Endothelial cell (in vitro differentiated cells): ENCODE results near the gene PGM2. TPM values are rescaled to one million over a fixed set of nuclear protein-coding genes. Genes with fewer than 3 reads are reported as not detected.

Source experiments
- DNase-seq: peaks from one replicate; pipeline ENCODE4 v3.0.0; 2021; ENCODE audit warnings: low spot score
- H3K27ac Mint-ChIP-seq: one replicate; pipeline ENCODE4 v1.8.0; 2021; ENCODE audit warnings: mixed read lengths, inconsistent platforms; ENCODE audit not compliant: unreplicated experiment
- H3K27me3 Mint-ChIP-seq: one replicate; pipeline ENCODE4 v1.8.0; 2021; ENCODE audit warnings: mild to moderate bottlenecking, moderate library complexity, mixed read lengths, inconsistent platforms; ENCODE audit not compliant: unreplicated experiment
- H3K36me3 Mint-ChIP-seq: one replicate; pipeline ENCODE4 v1.8.0; 2021; ENCODE audit warnings: mild to moderate bottlenecking, low read depth, mixed read lengths, inconsistent platforms; ENCODE audit not compliant: unreplicated experiment
- H3K4me1 Mint-ChIP-seq: one replicate; pipeline ENCODE4 v1.8.0; 2021; ENCODE audit warnings: mild to moderate bottlenecking, mixed read lengths, inconsistent platforms; ENCODE audit not compliant: unreplicated experiment
- H3K4me3 Mint-ChIP-seq: one replicate; pipeline ENCODE4 v1.8.0; 2021; ENCODE audit warnings: mild to moderate bottlenecking, mixed read lengths, inconsistent platforms; ENCODE audit not compliant: unreplicated experiment
- H3K9me3 Mint-ChIP-seq: one replicate; pipeline ENCODE4 v1.8.0; 2021; ENCODE audit warnings: mixed read lengths, inconsistent platforms; ENCODE audit not compliant: unreplicated experiment
- total RNA-seq: library from RNA; stranded (reverse); fragmentation: NEBNext Ultra II Directional; extraction: Animal tissue kit (Norgen Biotek cat#: 25700); gene quantifications from one replicate; pipeline ENCODE4 v1.2.1, GENCODE V29; 2021; ENCODE audit not compliant: unreplicated experiment
- TF ChIP-seq, protein P1 (sequence below): fragments of 200-600 bp; sonication (generic); IDR thresholded peaks from one replicate; pipeline ENCODE4 v1.5.0; 2021; ENCODE audit warnings: antibody characterized with exemption; ENCODE audit not compliant: unreplicated experiment

The PGM2 gene
- total RNA-seq, 1 donor from 2014 or later: 16.6 TPM

GRCh38 chr4:37903901-37904300 is 77.4 kb downstream of the PGM2 start:
- Mint-ChIP-seq H3K27me3 (no peaks in the 10 kb centered on the region), H3K4me1 (no peaks in the 10 kb centered on the region), H3K36me3 (no peaks in the 10 kb centered on the region), H3K27ac (no peak overlapping the region), H3K9me3 (no peaks in the 10 kb centered on the region), H3K4me3 (no peak overlapping the region)
- TF ChIP-seq, protein P1, sequence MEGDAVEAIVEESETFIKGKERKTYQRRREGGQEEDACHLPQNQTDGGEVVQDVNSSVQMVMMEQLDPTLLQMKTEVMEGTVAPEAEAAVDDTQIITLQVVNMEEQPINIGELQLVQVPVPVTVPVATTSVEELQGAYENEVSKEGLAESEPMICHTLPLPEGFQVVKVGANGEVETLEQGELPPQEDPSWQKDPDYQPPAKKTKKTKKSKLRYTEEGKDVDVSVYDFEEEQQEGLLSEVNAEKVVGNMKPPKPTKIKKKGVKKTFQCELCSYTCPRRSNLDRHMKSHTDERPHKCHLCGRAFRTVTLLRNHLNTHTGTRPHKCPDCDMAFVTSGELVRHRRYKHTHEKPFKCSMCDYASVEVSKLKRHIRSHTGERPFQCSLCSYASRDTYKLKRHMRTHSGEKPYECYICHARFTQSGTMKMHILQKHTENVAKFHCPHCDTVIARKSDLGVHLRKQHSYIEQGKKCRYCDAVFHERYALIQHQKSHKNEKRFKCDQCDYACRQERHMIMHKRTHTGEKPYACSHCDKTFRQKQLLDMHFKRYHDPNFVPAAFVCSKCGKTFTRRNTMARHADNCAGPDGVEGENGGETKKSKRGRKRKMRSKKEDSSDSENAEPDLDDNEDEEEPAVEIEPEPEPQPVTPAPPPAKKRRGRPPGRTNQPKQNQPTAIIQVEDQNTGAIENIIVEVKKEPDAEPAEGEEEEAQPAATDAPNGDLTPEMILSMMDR: no peak
- DNase-seq: no peak

DNA sequence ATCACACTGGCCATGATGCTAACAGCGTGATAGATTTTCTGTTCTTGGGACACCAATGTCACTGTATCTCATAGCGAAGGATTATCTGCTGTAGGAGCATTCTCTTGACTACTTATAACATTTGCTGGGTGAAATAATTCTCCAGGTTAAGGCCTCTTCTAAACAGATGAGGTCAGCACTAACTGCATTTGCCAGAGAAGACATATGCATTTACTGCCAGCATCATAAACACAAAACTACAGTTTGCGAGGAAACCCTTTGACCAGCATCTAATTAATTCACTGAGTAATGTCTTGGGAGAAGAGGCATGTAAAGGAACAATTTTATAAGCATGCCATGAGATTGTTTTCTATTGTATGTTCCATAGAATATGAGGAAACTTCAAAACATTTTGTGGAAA is 78.3 kb downstream of the PGM2 start:
- Mint-ChIP-seq H3K36me3 (no peaks in the 10 kb centered on the region), H3K4me1 (no peaks in the 10 kb centered on the region), H3K9me3 (no peaks in the 10 kb centered on the region), H3K27ac (no peak overlapping the region), H3K4me3 (no peak overlapping the region), H3K27me3 (no peaks in the 10 kb centered on the region)
- DNase-seq: no peak
- TF ChIP-seq, protein P1: no peak

GRCh38 chr4:37905533-37906169 is 79.2 kb downstream of the PGM2 start:
- DNase-seq: no peak
- Mint-ChIP-seq H3K36me3 (no peaks in the 10 kb centered on the region), H3K27me3 (no peaks in the 10 kb centered on the region), H3K9me3 (no peaks in the 10 kb centered on the region), H3K27ac (no peak overlapping the region), H3K4me1 (no peaks in the 10 kb centered on the region), H3K4me3 (no peak overlapping the region)
- TF ChIP-seq, protein P1: no peak

- H3K27ac Mint-ChIP-seq: no peak overlapping the region
- TF ChIP-seq, protein P1: no peak
- no peak overlapping the region for H3K4me3 Mint-ChIP-seq
- no peaks in the 10 kb centered on the region for H3K36me3 Mint-ChIP-seq
- DNase-seq: no peak
- H3K9me3 Mint-ChIP-seq: no peaks in the 10 kb centered on the region
- H3K4me1 Mint-ChIP-seq: no peaks in the 10 kb centered on the region
- no peaks in the 10 kb centered on the region for H3K27me3 Mint-ChIP-seq
Measured at GRCh38 chr4:37908488-37909331, 82.2 kb downstream of the PGM2 start.
